HepG2 (cell line): ENCODE measurements around the gene ZKSCAN3. TPM values are rescaled to one million over a fixed set of nuclear protein-coding genes. Genes with fewer than 3 reads are reported as not detected.

Experiments used
- ATAC-seq: fragments of 200-7000 bp; cut with Tn5 transposase; 3 replicates; pipeline ENCODE4 v1.9.1; 2020; ENCODE audit warnings: mild to moderate bottlenecking, moderate library complexity
- BruUV-seq: library from RNA; stranded (reverse); fragments of 400-500 nt; replicated peaks from 2 replicates; lab custom pipeline; 2021; lab: Mats Ljungman, UMichigan
- CTCF ChIA-PET: fragments of 300-600 bp; formaldehyde crosslinking; extraction: SDS; loops from one replicate; lab custom pipeline; 2021; ENCODE audit warnings: low total read pairs, inconsistent platforms, low intra/inter-chr PET ratio; lab: Yijun Ruan, JAX
- POLR2A ChIA-PET: fragments of 350-600 bp; sonication (Branson Sonifier 250); formaldehyde crosslinking; loops from one replicate; lab custom pipeline; 2020; ENCODE audit warnings: antibody characterized with exemption, inconsistent platforms; lab: Yijun Ruan, JAX
- DNase-seq: peaks from one replicate; pipeline ENCODE4 v3.0.0-alpha.2; 2015; ENCODE audit warnings: low spot score
- FAIRE-seq: peaks from 3 replicates; lab custom pipeline; 2011; peaks lifted over from hg19 to GRCh38; lab: Jason Lieb, UNC
- H2AFZ ChIP-seq: one replicate; pipeline ENCODE4 v1.6.1; 2011; ENCODE audit warnings: low read length, inconsistent platforms
- H3K27ac ChIP-seq: fragments of 300-600 bp; 3 replicates; pipeline ENCODE4 v1.8.0; 2011; ENCODE audit warnings: mixed run types, mild to moderate bottlenecking, mixed read lengths, low read length, inconsistent platforms; ENCODE audit not compliant: insufficient read depth; ENCODE audit errors: extremely low read length
- H3K27me3 ChIP-seq, 2 experiments: fragments of 200-600 bp in 1 of 2; 2 replicates in 1 of 2; 3 replicates in 1 of 2; pipeline versions ENCODE4 v1.6.0 to v1.8.0; 2011; ENCODE audit warnings: low read length in 2 of 2, mild to moderate bottlenecking in 2 of 2, moderate library complexity in 2 of 2, inconsistent platforms in 1 of 2; ENCODE audit not compliant: insufficient read depth in 2 of 2, control insufficient read depth in 1 of 2
- H3K36me3 ChIP-seq, 2 experiments: fragments of 200-600 bp in 1 of 2; replicated peaks in 1 of 2; 2 replicates in 1 of 2; 3 replicates in 1 of 2; pipeline versions ENCODE4 v1.5.1 to v1.8.0; 2011; ENCODE audit warnings: low read length in 2 of 2, inconsistent platforms in 1 of 2; ENCODE audit not compliant: insufficient read depth in 2 of 2, control insufficient read depth in 1 of 2
- H3K4me1 ChIP-seq: 2 replicates; pipeline ENCODE4 v1.5.1; 2012; ENCODE audit warnings: low read length, inconsistent platforms; ENCODE audit not compliant: insufficient read depth
- H3K4me2 ChIP-seq: 2 replicates; pipeline ENCODE4 v1.6.0; 2011; ENCODE audit warnings: low read depth, low read length, inconsistent platforms
- H3K4me3 ChIP-seq, 3 experiments: fragments of 200-600 bp in 1 of 3; sonication (generic), shearing (Covaris generic) in 1 of 3; replicated peaks in 1 of 3; 2 replicates each; pipeline ENCODE4 v1.5.1; 2011 to 2016; ENCODE audit warnings: low read length in 3 of 3, inconsistent platforms in 2 of 3, low read depth in 2 of 3, mild to moderate bottlenecking in 2 of 3, control low read depth in 1 of 3, mixed read lengths in 1 of 3; ENCODE audit not compliant: insufficient read depth in 1 of 3
- H3K79me2 ChIP-seq: one replicate; pipeline ENCODE4 v1.6.1; 2011; ENCODE audit warnings: low read length, inconsistent platforms; ENCODE audit not compliant: insufficient read depth
- H3K9ac ChIP-seq: 2 replicates; pipeline ENCODE4 v1.6.0; 2011; ENCODE audit warnings: mild to moderate bottlenecking, low read depth, low read length, inconsistent platforms; ENCODE audit not compliant: insufficient read depth
- H3K9me3 ChIP-seq: 2 replicates; pipeline ENCODE4 v1.5.1; 2012; ENCODE audit warnings: mild to moderate bottlenecking, low read length
- H4K20me1 ChIP-seq: 2 replicates; pipeline ENCODE4 v1.6.0; 2011; ENCODE audit warnings: inconsistent platforms, mild to moderate bottlenecking, low read length, moderate library complexity; ENCODE audit not compliant: insufficient read depth
- LCORL ChIP-seq, 2 experiments: fragments of 450-650 bp in 1 of 2; sonication (generic) in 1 of 2; formaldehyde crosslinking in 1 of 2; IDR thresholded peaks; 2 replicates each; pipeline versions ENCODE4 v1.5.0 to v1.6.1; 2017 to 2020; ENCODE audit warnings: antibody characterized with exemption in 1 of 2, missing genetic modification reagents in 1 of 2
- MZF1 ChIP-seq: sonication (generic); formaldehyde crosslinking; IDR thresholded peaks from 2 replicates; pipeline ENCODE4 v1.8.1; 2023; ENCODE audit warnings: mild to moderate bottlenecking, missing genetic modification reagents, borderline replicate concordance
- PHF5A ChIP-seq: IDR thresholded peaks from one replicate; pipeline ENCODE4 v1.6.1; 2018; ENCODE audit warnings: low read depth, missing genetic modification reagents; ENCODE audit not compliant: unreplicated experiment
- PRDM4 ChIP-seq: sonication (generic); formaldehyde crosslinking; IDR thresholded peaks from 2 replicates; pipeline ENCODE4 v1.9.0; 2021; ENCODE audit warnings: missing genetic modification reagents, borderline replicate concordance
- SRSF9 ChIP-seq: fragments of 200-400 bp; formaldehyde crosslinking; IDR thresholded peaks from 2 replicates; pipeline ENCODE4 v1.6.1; 2018; ENCODE audit warnings: borderline replicate concordance, mild to moderate bottlenecking, low read depth, low read length; ENCODE audit not compliant: insufficient read depth, poor library complexity, severe bottlenecking
- TBX2 ChIP-seq: sonication (generic); formaldehyde crosslinking; IDR thresholded peaks from 2 replicates; pipeline ENCODE4 v1.5.0; 2020; ENCODE audit warnings: missing genetic modification reagents, mild to moderate bottlenecking, borderline replicate concordance
- UBTF ChIP-seq: sonication (generic); formaldehyde crosslinking; IDR thresholded peaks from 2 replicates; pipeline ENCODE4 v1.4.0; 2020; ENCODE audit warnings: mild to moderate bottlenecking, missing genetic modification reagents
- ZNF18 ChIP-seq: sonication (generic); formaldehyde crosslinking; IDR thresholded peaks from 2 replicates; pipeline ENCODE4 v1.8.0; 2022; ENCODE audit warnings: mild to moderate bottlenecking, missing genetic modification reagents; ENCODE audit not compliant: insufficient replicate concordance
- ZNF841 ChIP-seq: sonication (generic); formaldehyde crosslinking; IDR thresholded peaks from 2 replicates; pipeline ENCODE4 v1.8.1; 2023; ENCODE audit warnings: missing genetic modification reagents, borderline replicate concordance
- WGBS: methylation state at CpG from one replicate; pipeline ENCODE4 v1.1.6; 2017; ENCODE audit warnings: low lambda C conversion rate; 5-methylcytosine and 5-hydroxymethylcytosine counted together
- in situ Hi-C: cut with HindIII; loops from 2 replicates; pipeline ENCODE4 v1.10.0; 2017; ENCODE audit warnings: low pct_unique_long_range_greater_than_20kb; ENCODE audit not compliant: extremely low pct_ligation_motif_present
- intact Hi-C: fragments of 100-400 bp; cut with micrococcal nuclease; formaldehyde crosslinking; loops from one replicate; pipeline ENCODE4 v1.10.0; 2022; ENCODE audit not compliant: unreplicated experiment
- polyA plus RNA-seq, 8 experiments: library from polyadenylated mRNA; depleted of rRNA in 3 of 8; stranded (reverse) in 7 of 8; unstranded in 1 of 8; fragments of >200 nt; fragmentation: Illumina TruSeq in 4 of 8; extraction: Trizol in 4 of 8; gene quantifications; 2 replicates each; pipeline versions ENCODE4 v1.2.1 to v1.2.3, GENCODE V29; 2011 to 2016; ENCODE audit warnings: low read depth in 4 of 8, missing spikeins in 1 of 8, mixed read lengths in 1 of 8; ENCODE audit not compliant: insufficient read depth in 1 of 8
- total RNA-seq, 5 experiments: library from RNA; depleted of rRNA; stranded (reverse); fragments of >200 nt; fragmentation: Illumina TruSeq; extraction: Trizol; gene quantifications; 2 replicates each; pipeline ENCODE4 v1.2.3, GENCODE V29; 2016; ENCODE audit warnings: low read depth in 1 of 5

ZKSCAN3 gene
- total and polyA plus RNA-seq, 2 of the 13 experiments (the other 11 are each of a cell fraction or from before 2014, with no cell fraction given), result 3.3 to 7.4 TPM

GRCh38 chr6:28400122-28400451, 50.3 kb downstream of the ZKSCAN3 start (continued):
- TF ChIP-seq SRSF9 (no peak), TBX2 (CRISPR knock-in tag) (no peak), ZNF841 (CRISPR knock-in tag) (0 out of 2 replicates have a peak, but pooled peaks have one; percentile 23), ZNF18 (CRISPR knock-in tag) (peak; percentile 17), LCORL (IDR thresholded peaks at IDR 0.05) (no peak), LCORL (CRISPR knock-in tag; IDR thresholded peaks at IDR 0.05) (no peak), PRDM4 (no peak)
- TF ChIP-seq, all 625 proteins: peak for 8

- ATAC-seq, result no peak
- Histone ChIP-seq H3K36me3 (peaks cover 2 to 13% of the 10 kb centered on the region in 2 experiments; a peak in 3 of 5 replicates), H3K9ac (no peak overlapping the region), H3K4me1 (peaks cover 32% of the 10 kb centered on the region), H2AFZ (no peak overlapping the region), H3K4me2 (no peak overlapping the region), H3K4me3 (no peak overlapping the region), H3K27ac (no peak overlapping the region), H4K20me1 (no peaks in the 10 kb centered on the region), H3K79me2 (peaks cover 24% of the 10 kb centered on the region), H3K27me3 (no peaks in the 10 kb centered on the region; a peak in 1 of 5 replicates), H3K9me3 (no peaks in the 10 kb centered on the region)
- TF ChIP-seq MZF1 (CRISPR knock-in tag) (no peak), UBTF (CRISPR knock-in tag) (no peak), PHF5A (CRISPR knock-in tag) (no peak)
- no peak for FAIRE-seq
- ChIA-PET CTCF (no interaction called here), POLR2A (interaction anchor here (1.2 kb wide), 1 partner anchor 18 kb away, joined by 3 read pairs; no protein-coding TSS in a partner anchor)
- WGBS, result 81% methylated on average over 1 of the region's 1 CpG
- in situ Hi-C loops (no loop called here), intact Hi-C loops (no loop called here)
- no TSS peak for BruUV-seq
- no peak for DNase-seq
These were observed 51.4 kb downstream of the ZKSCAN3 start for GRCh38 chr6:28401172-28401571.
